Activated naive CD4-positive, alpha-beta T cell treated with anti-CD3 and anti-CD28 coated beads, Interleukin-2, amount 10 ng/mL, durations not matched to agents 7 days and 5 days (primary cell): ENCODE results near the gene CTNNA2.

ENCODE experiments used
- CTCF ChIA-PET: fragments of 350-600 bp; sonication (Branson Sonifier 250); formaldehyde crosslinking; loops from one replicate; lab custom pipeline; 2021; ENCODE audit warnings: antibody characterized with exemption; lab: Charles Lee
- DNase-seq: peaks from one replicate; pipeline ENCODE4 v3.0.0-alpha.2; 2020
- H3K27ac Mint-ChIP-seq: one replicate; pipeline ENCODE4 v1.8.0; 2021; ENCODE audit warnings: mild to moderate bottlenecking, moderate library complexity, mixed read lengths
- H3K27me3 Mint-ChIP-seq: one replicate; pipeline ENCODE4 v1.8.0; 2021; ENCODE audit warnings: mild to moderate bottlenecking, mixed read lengths
- H3K36me3 Mint-ChIP-seq: one replicate; pipeline ENCODE4 v1.8.0; 2021; ENCODE audit warnings: mixed read lengths
- H3K4me1 Mint-ChIP-seq: one replicate; pipeline ENCODE4 v1.8.0; 2021; ENCODE audit warnings: mixed read lengths
- H3K4me3 Mint-ChIP-seq: one replicate; pipeline ENCODE4 v1.8.0; 2021; ENCODE audit warnings: mild to moderate bottlenecking, moderate library complexity, mixed read lengths
- H3K9me3 Mint-ChIP-seq: one replicate; pipeline ENCODE4 v1.8.0; 2021; ENCODE audit warnings: mixed read lengths

The CTNNA2 gene

DNA sequence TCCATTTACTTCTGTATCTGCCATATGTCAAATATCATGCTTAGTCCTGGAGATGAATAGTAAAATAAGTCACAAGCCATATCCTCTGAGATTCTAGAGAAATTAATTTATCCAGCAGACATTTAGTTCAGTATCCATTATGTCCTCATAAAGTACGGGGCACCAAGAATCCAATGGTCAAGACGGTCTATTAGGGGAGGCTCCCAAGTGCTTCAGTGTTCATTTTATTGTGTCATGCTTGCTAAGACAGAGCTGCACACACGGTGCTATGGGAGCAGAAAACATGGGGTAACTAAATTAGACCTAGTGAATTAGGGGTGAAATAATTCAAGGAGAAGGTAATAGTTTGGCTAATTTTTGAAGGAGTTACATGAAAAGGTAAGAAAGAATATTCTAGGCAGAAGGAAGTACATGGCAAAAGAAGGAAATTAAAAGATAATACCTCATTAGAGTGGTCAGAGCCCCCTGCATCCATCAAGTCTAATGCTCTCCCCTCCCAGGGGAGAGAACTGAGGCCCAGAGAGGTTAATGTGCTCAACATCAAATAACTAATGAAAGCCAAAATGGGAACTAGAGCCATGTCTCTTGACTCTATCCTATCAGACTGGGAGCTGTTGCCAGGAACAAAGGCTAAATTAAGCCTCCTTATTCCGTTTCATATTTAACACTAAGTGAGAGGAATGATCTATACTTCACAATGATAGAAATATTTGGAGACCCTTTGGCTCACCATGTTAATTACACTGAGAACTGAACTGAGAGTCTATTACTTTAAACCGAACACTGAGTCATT lies 433.0 kb downstream of the CTNNA2 start:
- Mint-ChIP-seq H3K36me3 (no peaks in the 10 kb centered on the region), H3K4me1 (no peaks in the 10 kb centered on the region), H3K9me3 (no peaks in the 10 kb centered on the region), H3K27ac (no peak overlapping the region), H3K27me3 (no peaks in the 10 kb centered on the region), H3K4me3 (no peak overlapping the region)
- no peak for DNase-seq
- CTCF ChIA-PET = no interaction called here

DNA sequence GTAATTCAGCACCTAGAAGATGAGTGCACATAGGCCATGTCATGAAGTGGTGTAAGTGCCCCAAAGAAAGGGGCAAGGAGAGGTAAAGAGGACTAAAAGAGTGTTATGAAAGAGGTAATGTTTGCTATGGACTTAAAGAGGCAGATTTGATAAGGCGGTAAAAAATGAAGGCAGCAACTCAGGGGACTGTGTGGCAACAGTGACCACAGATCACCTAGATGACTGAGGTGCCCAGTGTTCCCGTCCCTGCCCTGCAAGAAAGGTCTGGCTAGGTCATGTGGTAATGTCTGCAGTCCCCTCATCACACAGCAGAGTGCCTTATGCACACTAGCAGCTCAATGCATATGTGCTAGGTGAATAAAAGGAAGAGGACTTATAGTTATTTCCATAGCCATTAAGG lies 434.9 kb downstream of the CTNNA2 start:
- no peaks in the 10 kb centered on the region for H3K27me3 Mint-ChIP-seq
- no peaks in the 10 kb centered on the region for H3K4me1 Mint-ChIP-seq
- DNase-seq = no peak

DNA sequence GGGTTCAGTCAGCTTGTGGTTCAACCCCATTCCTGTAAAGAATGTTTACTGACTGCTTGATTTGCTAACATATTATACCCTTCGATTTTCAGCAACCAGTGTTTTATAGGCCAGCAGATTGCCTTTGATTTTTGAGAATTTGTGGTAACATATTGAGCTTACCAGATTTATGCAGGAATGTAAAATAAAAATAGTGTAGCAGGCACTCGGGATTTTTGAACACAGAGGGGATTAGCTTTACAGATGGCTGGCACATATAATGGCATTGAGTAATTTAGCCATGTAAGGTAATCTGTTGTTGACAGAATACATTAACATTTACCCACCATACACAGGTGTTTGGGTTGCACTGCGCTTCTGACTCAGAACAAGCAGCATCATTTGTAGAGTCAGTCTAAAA lies 437.7 kb downstream of the CTNNA2 start:
- DNase-seq = no peak
- Mint-ChIP-seq H3K9me3 (no peaks in the 10 kb centered on the region), H3K36me3 (no peaks in the 10 kb centered on the region), H3K4me3 (no peak overlapping the region), H3K27me3 (no peaks in the 10 kb centered on the region), H3K27ac (no peak overlapping the region), H3K4me1 (no peaks in the 10 kb centered on the region)
- CTCF ChIA-PET = no interaction called here

More for the DNA sequence above, 434.9 kb downstream of the CTNNA2 start:
- CTCF ChIA-PET = no interaction called here
- no peak overlapping the region for H3K27ac Mint-ChIP-seq
- H3K36me3 Mint-ChIP-seq = no peaks in the 10 kb centered on the region
- H3K4me3 Mint-ChIP-seq = no peak overlapping the region
- H3K9me3 Mint-ChIP-seq = no peaks in the 10 kb centered on the region

- Mint-ChIP-seq H3K27me3 (no peaks in the 10 kb centered on the region), H3K4me1 (no peaks in the 10 kb centered on the region), H3K27ac (no peak overlapping the region), H3K36me3 (no peaks in the 10 kb centered on the region), H3K9me3 (no peaks in the 10 kb centered on the region), H3K4me3 (no peak overlapping the region)
- CTCF ChIA-PET = no interaction called here
- DNase-seq = no peak
Observed at GRCh38 chr2:79952616-79953015, 439.8 kb downstream of the CTNNA2 start.

DNA sequence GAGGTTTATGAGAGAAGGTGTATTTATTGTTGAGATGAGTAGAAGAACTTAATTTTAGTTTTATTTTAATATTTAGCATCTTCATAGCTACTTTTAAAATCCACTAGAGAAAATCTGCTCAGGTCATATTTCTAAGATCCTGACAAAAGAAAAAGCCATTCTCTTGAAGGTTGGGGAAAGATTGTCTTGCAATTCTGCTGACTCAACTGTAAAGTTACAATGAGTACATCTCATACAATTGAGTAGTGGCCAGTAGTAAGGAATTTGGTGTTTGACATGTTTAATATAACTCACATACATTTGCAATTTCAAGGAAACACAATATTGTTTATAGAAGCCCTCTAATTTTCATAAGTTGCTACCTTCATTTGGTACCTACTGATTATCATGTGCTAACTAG lies 447.2 kb downstream of the CTNNA2 start:
- Mint-ChIP-seq H3K27ac (no peak overlapping the region), H3K27me3 (no peaks in the 10 kb centered on the region)
- DNase-seq = no peak

DNA sequence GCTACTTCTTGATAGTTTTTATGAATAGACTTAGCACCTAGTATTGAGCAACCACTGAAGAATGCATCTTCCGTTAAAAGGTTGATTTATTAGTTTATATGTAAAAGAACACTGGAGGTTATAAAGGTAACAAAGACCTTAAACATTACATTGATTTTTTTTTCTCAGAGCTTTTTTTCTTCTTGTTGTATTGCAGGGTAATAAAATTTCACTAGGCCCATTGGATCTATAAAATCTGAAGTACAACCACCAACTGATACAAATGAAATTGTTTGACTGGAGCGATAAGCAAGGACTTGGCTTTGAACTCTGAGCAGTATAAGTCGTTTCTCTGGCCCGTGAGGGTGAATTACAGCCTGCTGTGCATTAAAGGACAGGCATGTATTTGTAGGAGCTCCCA lies 447.7 kb downstream of the CTNNA2 start:
- Mint-ChIP-seq H3K36me3 (no peaks in the 10 kb centered on the region), H3K27ac (no peak overlapping the region), H3K27me3 (no peaks in the 10 kb centered on the region), H3K4me3 (no peak overlapping the region), H3K4me1 (no peaks in the 10 kb centered on the region), H3K9me3 (peaks cover 10% of the 10 kb centered on the region)
- CTCF ChIA-PET = interaction anchor here (0.8 kb wide), 1 partner anchor 9 kb away, joined by 3 read pairs; no protein-coding TSS in a partner anchor
- DNase-seq = no peak

More for the DNA sequence above, 447.2 kb downstream of the CTNNA2 start:
- Mint-ChIP-seq H3K4me1 (no peaks in the 10 kb centered on the region), H3K36me3 (no peaks in the 10 kb centered on the region), H3K4me3 (no peak overlapping the region), H3K9me3 (peaks cover 10% of the 10 kb centered on the region)
- CTCF ChIA-PET = no interaction called here

- Mint-ChIP-seq H3K9me3 (peaks cover 10% of the 10 kb centered on the region), H3K36me3 (no peaks in the 10 kb centered on the region), H3K27ac (no peak overlapping the region), H3K27me3 (no peaks in the 10 kb centered on the region), H3K4me3 (no peak overlapping the region), H3K4me1 (no peaks in the 10 kb centered on the region)
- CTCF ChIA-PET = no interaction called here
- DNase-seq = no peak
Observed at GRCh38 chr2:79964966-79965365, 452.1 kb downstream of the CTNNA2 start.

- Mint-ChIP-seq H3K27me3 (no peaks in the 10 kb centered on the region), H3K4me3 (no peak overlapping the region), H3K36me3 (no peaks in the 10 kb centered on the region), H3K4me1 (no peaks in the 10 kb centered on the region), H3K9me3 (peaks cover 10% of the 10 kb centered on the region), H3K27ac (no peak overlapping the region)
- DNase-seq = no peak
- CTCF ChIA-PET = no interaction called here
Observed at GRCh38 chr2:79966369-79966768, 453.5 kb downstream of the CTNNA2 start.

DNA sequence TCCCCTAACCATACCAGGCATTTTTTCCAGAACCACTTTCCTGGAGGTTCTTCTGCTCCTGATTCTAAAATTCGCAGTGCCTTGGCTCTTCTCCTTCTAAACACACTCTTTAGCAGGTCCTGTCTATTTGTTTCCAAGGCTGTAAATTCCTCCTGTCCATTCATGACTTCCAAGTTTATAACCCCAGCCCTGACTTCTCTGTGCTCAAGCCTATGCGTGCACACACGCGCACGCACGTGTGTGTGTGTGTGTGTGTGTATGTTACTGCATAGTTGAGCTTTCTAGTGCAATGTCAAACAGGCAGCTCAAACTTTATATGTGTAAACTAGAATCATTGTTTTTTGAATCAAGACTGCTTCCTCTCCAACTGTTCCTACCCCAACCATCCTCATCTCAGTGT lies 454.0 kb downstream of the CTNNA2 start:
- DNase-seq = no peak
- Mint-ChIP-seq H3K4me3 (no peak overlapping the region), H3K27me3 (no peaks in the 10 kb centered on the region), H3K36me3 (no peaks in the 10 kb centered on the region), H3K4me1 (no peaks in the 10 kb centered on the region), H3K9me3 (peaks cover 10% of the 10 kb centered on the region), H3K27ac (no peak overlapping the region)
- CTCF ChIA-PET = no interaction called here

- Mint-ChIP-seq H3K4me3 (no peak overlapping the region), H3K27ac (no peak overlapping the region)
Observed at GRCh38 chr2:79971807-79972206, 459.0 kb downstream of the CTNNA2 start.

DNA sequence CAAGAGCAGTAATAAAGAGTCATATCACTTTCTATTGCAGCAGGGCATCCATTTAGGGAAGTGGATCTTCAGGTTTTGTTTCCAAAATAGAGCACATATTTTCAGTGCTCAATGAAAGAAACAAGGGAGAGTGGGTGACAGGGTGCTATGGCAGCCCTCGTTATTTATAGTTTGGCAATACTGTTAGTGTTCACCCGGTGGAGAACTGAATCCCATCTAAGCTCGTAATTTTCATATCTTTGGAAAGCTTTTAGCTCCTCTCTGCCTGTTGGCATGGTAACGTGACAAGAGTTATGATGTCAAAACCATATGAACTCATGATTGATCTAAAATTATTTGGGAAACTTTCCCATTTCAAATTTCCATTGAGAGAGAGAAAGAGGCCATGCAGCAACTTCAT lies 459.8 kb downstream of the CTNNA2 start:
- H3K9me3 Mint-ChIP-seq = no peaks in the 10 kb centered on the region
- no peak overlapping the region for H3K27ac Mint-ChIP-seq
- CTCF ChIA-PET = no interaction called here
- H3K27me3 Mint-ChIP-seq = no peaks in the 10 kb centered on the region
- H3K4me1 Mint-ChIP-seq = no peaks in the 10 kb centered on the region
- no peak for DNase-seq
- H3K36me3 Mint-ChIP-seq = no peaks in the 10 kb centered on the region
- H3K4me3 Mint-ChIP-seq = no peak overlapping the region

More at GRCh38 chr2:79971807-79972206, 459.0 kb downstream of the CTNNA2 start:
- H3K4me1 Mint-ChIP-seq = no peaks in the 10 kb centered on the region
- H3K27me3 Mint-ChIP-seq = no peaks in the 10 kb centered on the region
- no peak for DNase-seq
- no peaks in the 10 kb centered on the region for H3K9me3 Mint-ChIP-seq
- no peaks in the 10 kb centered on the region for H3K36me3 Mint-ChIP-seq
- CTCF ChIA-PET = no interaction called here

GRCh38 chr2:79975791-79976565 lies 463.1 kb downstream of the CTNNA2 start:
- Mint-ChIP-seq H3K4me3 (no peak overlapping the region), H3K4me1 (no peaks in the 10 kb centered on the region), H3K36me3 (no peaks in the 10 kb centered on the region), H3K27ac (no peak overlapping the region), H3K9me3 (no peaks in the 10 kb centered on the region), H3K27me3 (no peaks in the 10 kb centered on the region)
- CTCF ChIA-PET = no interaction called here
- DNase-seq = no peak

- no peak for DNase-seq
- H3K27me3 Mint-ChIP-seq = no peaks in the 10 kb centered on the region
- H3K4me3 Mint-ChIP-seq = no peak overlapping the region
- no peak overlapping the region for H3K27ac Mint-ChIP-seq
- CTCF ChIA-PET = no interaction called here
- H3K4me1 Mint-ChIP-seq = no peaks in the 10 kb centered on the region
- H3K36me3 Mint-ChIP-seq = no peaks in the 10 kb centered on the region
- H3K9me3 Mint-ChIP-seq = no peaks in the 10 kb centered on the region
Observed at GRCh38 chr2:79977792-79978191, 464.9 kb downstream of the CTNNA2 start.

GRCh38 chr2:79980116-79980515 lies 467.3 kb downstream of the CTNNA2 start:
- Mint-ChIP-seq H3K36me3 (no peaks in the 10 kb centered on the region), H3K27me3 (no peaks in the 10 kb centered on the region), H3K4me3 (no peak overlapping the region), H3K4me1 (no peaks in the 10 kb centered on the region), H3K27ac (no peak overlapping the region), H3K9me3 (no peaks in the 10 kb centered on the region)
- no peak for DNase-seq
- CTCF ChIA-PET = no interaction called here

DNA sequence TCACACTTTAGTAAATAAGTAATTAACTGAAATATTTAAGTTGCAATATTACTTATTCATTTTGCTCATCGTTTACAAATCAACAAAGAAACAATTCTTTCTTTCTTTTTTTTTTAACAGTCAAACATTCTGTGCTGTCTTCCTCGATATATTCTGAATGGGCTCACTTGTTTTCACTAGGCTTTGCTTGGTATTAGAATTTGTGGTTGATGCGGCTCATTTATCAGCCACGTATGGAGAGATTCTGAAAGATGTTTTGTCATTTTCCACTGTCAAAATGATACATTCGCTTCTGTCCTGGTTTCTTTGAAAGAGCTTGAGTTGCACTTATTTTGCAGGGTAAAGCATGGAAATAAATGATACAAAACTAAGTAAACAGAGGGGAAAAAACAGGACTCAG lies 468.0 kb downstream of the CTNNA2 start:
- H3K4me3 Mint-ChIP-seq = no peak overlapping the region
- DNase-seq = no peak
- H3K9me3 Mint-ChIP-seq = no peaks in the 10 kb centered on the region
- H3K27me3 Mint-ChIP-seq = no peaks in the 10 kb centered on the region
- no peaks in the 10 kb centered on the region for H3K36me3 Mint-ChIP-seq
- H3K27ac Mint-ChIP-seq = no peak overlapping the region
- CTCF ChIA-PET = no interaction called here
- H3K4me1 Mint-ChIP-seq = no peaks in the 10 kb centered on the region
